GM23248 (cell line): ENCODE measurements around the gene HRK. TPM values are rescaled to one million over a fixed set of nuclear protein-coding genes. Genes with fewer than 3 reads are reported as not detected.
"Not testable (repeated sequence)": the region's sequence is repeated elsewhere in the genome, so short reads cannot be mapped to it uniquely, and the experiment has no call there.

Experiments used
- DNase-seq: peaks from one replicate; pipeline ENCODE4 v3.0.0-alpha.2; 2015
- H2AFZ ChIP-seq: fragments of 200-600 bp; sonication (generic); 2 replicates; pipeline ENCODE4 v1.6.1; 2016; ENCODE audit warnings: antibody characterized with exemption
- H3F3A ChIP-seq: fragments of 200-600 bp; sonication (generic); 2 replicates; pipeline ENCODE4 v1.6.1; 2016; ENCODE audit warnings: mild to moderate bottlenecking, antibody characterized with exemption, mixed run types; ENCODE audit not compliant: insufficient read depth
- H3K27ac ChIP-seq: fragments of 200-600 bp; sonication (generic); 2 replicates; pipeline ENCODE4 v1.5.1; 2016; ENCODE audit warnings: mild to moderate bottlenecking
- H3K27me3 ChIP-seq: fragments of 200-600 bp; sonication (generic); replicated peaks from 2 replicates; pipeline ENCODE4 v1.6.1; 2016; ENCODE audit warnings: mild to moderate bottlenecking; ENCODE audit not compliant: insufficient read depth
- H3K36me3 ChIP-seq: fragments of 200-600 bp; sonication (generic); 2 replicates; pipeline ENCODE4 v1.6.1; 2016; ENCODE audit warnings: low read depth, mild to moderate bottlenecking
- H3K4me1 ChIP-seq: fragments of 200-600 bp; sonication (generic); 2 replicates; pipeline ENCODE4 v1.6.1; 2016; ENCODE audit warnings: mild to moderate bottlenecking; ENCODE audit not compliant: insufficient read depth
- H3K4me2 ChIP-seq: fragments of 200-600 bp; sonication (generic); one replicate; pipeline ENCODE4 v1.6.1; 2016; ENCODE audit warnings: mild to moderate bottlenecking; ENCODE audit not compliant: unreplicated experiment
- H3K4me3 ChIP-seq: fragments of 200-600 bp; sonication (generic); 2 replicates; pipeline ENCODE4 v1.5.1; 2016; ENCODE audit warnings: mild to moderate bottlenecking
- H3K79me2 ChIP-seq: fragments of 200-600 bp; sonication (generic); 2 replicates; pipeline ENCODE4 v1.6.1; 2016; ENCODE audit warnings: mild to moderate bottlenecking; ENCODE audit not compliant: insufficient read depth
- H3K9ac ChIP-seq: fragments of 200-600 bp; sonication (generic); 2 replicates; pipeline ENCODE4 v1.6.1; 2016; ENCODE audit warnings: mild to moderate bottlenecking
- H3K9me2 ChIP-seq: fragments of 200-600 bp; sonication (generic); 2 replicates; pipeline ENCODE4 v1.6.1; 2016; ENCODE audit warnings: mixed run types, mild to moderate bottlenecking, moderate library complexity; ENCODE audit not compliant: insufficient read depth
- H3K9me3 ChIP-seq: fragments of 200-600 bp; sonication (generic); one replicate; pipeline ENCODE4 v1.6.1; 2017; ENCODE audit warnings: low read depth
- H4K20me1 ChIP-seq: fragments of 200-600 bp; sonication (generic); 2 replicates; pipeline ENCODE4 v1.6.0; 2016; ENCODE audit not compliant: insufficient read depth
- EZH2 ChIP-seq: fragments of 200-600 bp; sonication (generic); IDR thresholded peaks from 2 replicates; pipeline ENCODE4 v1.6.1; 2018; ENCODE audit warnings: antibody characterized with exemption, mild to moderate bottlenecking; ENCODE audit not compliant: insufficient read depth, poor library complexity, severe bottlenecking
- EZH2phosphoT487 ChIP-seq: fragments of 200-600 bp; sonication (generic); IDR thresholded peaks from 2 replicates; pipeline ENCODE4 v1.6.1; 2018; ENCODE audit warnings: antibody characterized with exemption, moderate library complexity, mild to moderate bottlenecking, low read depth; ENCODE audit not compliant: insufficient read depth
- WGBS, 2 experiments: methylation state at CpG; one replicate each; pipeline ENCODE4 v1.1.6; 2015 to 2017; ENCODE audit warnings: low lambda C conversion rate in 2 of 2, low coverage in 1 of 2; ENCODE audit errors: missing lambda C conversion rate in 2 of 2; 5-methylcytosine and 5-hydroxymethylcytosine counted together
- in situ Hi-C: fragments of 300-500 bp; cut with MboI; formaldehyde crosslinking; loops from 2 replicates; pipeline ENCODE4 v1.15.0; 2020
- polyA plus RNA-seq: library from polyadenylated mRNA; unstranded; fragments of >200 nt; fragmentation: Nextera tagmentation; extraction: Ambion mirVana; gene quantifications from 2 replicates; pipeline ENCODE4 v1.2.1, GENCODE V29; 2016
- total RNA-seq: library from RNA; depleted of rRNA; stranded (reverse); fragments of >200 nt; shearing (Covaris generic); gene quantifications from 2 replicates; pipeline ENCODE4 v1.2.3, GENCODE V29; 2014

HRK gene
- total and polyA plus RNA-seq, 2 experiments from 2014 or later: not detected

GRCh38 chr12:116818948-116819832, 62.1 kb downstream of the HRK start:
- H3K4me2 ChIP-seq: peak overlapping the region; percentile 93
- peaks cover 6% of the 10 kb centered on the region; the same call in 1 of the 2 replicates for H3K4me1 ChIP-seq
- H3K27ac ChIP-seq: peak overlapping the region; percentile 83
- H3K79me2 ChIP-seq: no peaks in the 10 kb centered on the region
- peaks cover 20% of the 10 kb centered on the region for H3F3A ChIP-seq
- H2AFZ ChIP-seq: peak overlapping the region; percentile 100
- H3K9me3 ChIP-seq: no peaks in the 10 kb centered on the region
- H4K20me1 ChIP-seq: no peaks in the 10 kb centered on the region
- H3K4me3 ChIP-seq: peak overlapping the region; percentile 99
- no peaks in the 10 kb centered on the region for H3K36me3 ChIP-seq
- peak; percentile 97 for DNase-seq
- TF ChIP-seq EZH2phosphoT487 (no peak), EZH2 (no peak)
- no peaks in the 10 kb centered on the region for H3K27me3 ChIP-seq
- peak overlapping the region; percentile 98 for H3K9ac ChIP-seq
- in situ Hi-C loops: no loop called here
- no peaks in the 10 kb centered on the region for H3K9me2 ChIP-seq
- WGBS, 2 experiments: 1 to 2% methylated on average over 49 to 51 of the region's 70 CpGs

DNA sequence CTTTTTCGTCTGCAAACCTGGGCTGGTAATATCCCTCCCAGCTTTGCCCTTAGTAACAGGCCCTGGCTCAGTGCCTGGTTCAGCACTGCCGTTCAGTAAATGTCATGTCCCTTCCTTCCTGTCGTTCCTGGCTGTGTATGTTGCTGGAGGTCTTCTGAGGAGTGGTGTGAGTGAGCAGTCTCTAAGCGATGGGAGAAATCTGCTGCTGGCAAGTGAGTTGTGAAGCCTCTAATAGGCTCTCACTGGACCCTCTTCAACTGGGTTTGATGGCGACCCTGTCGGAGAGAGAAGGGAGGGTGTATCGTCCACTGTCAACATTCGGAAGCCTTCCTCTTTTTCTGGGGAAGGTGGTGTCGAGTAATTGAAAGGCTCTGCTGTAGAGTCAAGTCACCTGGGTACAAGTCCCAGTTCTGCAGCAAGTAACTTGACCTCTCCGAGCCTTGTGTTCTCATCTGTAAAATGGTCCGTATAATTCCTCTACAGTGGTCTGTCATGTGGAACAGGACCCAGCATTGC, 62.8 kb downstream of the HRK start:
- peak overlapping the region; percentile 98 for H3K9ac ChIP-seq
- WGBS, 2 experiments: 19 to 30% methylated on average over 11 of the region's 11 CpGs
- H3K36me3 ChIP-seq: no peaks in the 10 kb centered on the region
- TF ChIP-seq EZH2 (no peak), EZH2phosphoT487 (no peak)
- peaks cover 20% of the 10 kb centered on the region for H3F3A ChIP-seq
- H4K20me1 ChIP-seq: no peaks in the 10 kb centered on the region
- peaks cover 6% of the 10 kb centered on the region; the same call in 1 of the 2 replicates for H3K4me1 ChIP-seq
- peak; percentile 54 for DNase-seq
- H3K9me3 ChIP-seq: no peaks in the 10 kb centered on the region
- H3K9me2 ChIP-seq: no peaks in the 10 kb centered on the region
- no peaks in the 10 kb centered on the region for H3K27me3 ChIP-seq
- H3K27ac ChIP-seq: peak overlapping the region; percentile 83; the same call in 1 of the 2 replicates
- H3K79me2 ChIP-seq: no peaks in the 10 kb centered on the region
- H2AFZ ChIP-seq: peak overlapping the region; percentile 100
- H3K4me2 ChIP-seq: peak overlapping the region; percentile 93
- peak overlapping the region; percentile 99 for H3K4me3 ChIP-seq
- in situ Hi-C loops: no loop called here

- WGBS, 2 experiments: 63 to 69% methylated on average over 10 of the region's 10 CpGs
Measured at GRCh38 chr12:116814766-116815165, 66.5 kb downstream of the HRK start.

GRCh38 chr12:116813271-116814041, 67.8 kb downstream of the HRK start:
- Histone ChIP-seq H4K20me1 (no peaks in the 10 kb centered on the region), H3K9ac (no peak overlapping the region), H3K79me2 (no peaks in the 10 kb centered on the region), H3F3A (0 out of 2 replicates have a peak, but pooled peaks cover 4% of the 10 kb centered on the region), H3K9me2 (no peaks in the 10 kb centered on the region), H2AFZ (no peak overlapping the region), H3K27ac (no peak overlapping the region), H3K4me1 (peaks cover 3% of the 10 kb centered on the region; the same call in 1 of the 2 replicates), H3K9me3 (no peaks in the 10 kb centered on the region), H3K4me2 (no peak overlapping the region), H3K27me3 (no peaks in the 10 kb centered on the region), H3K4me3 (no peak overlapping the region), H3K36me3 (no peaks in the 10 kb centered on the region)
- 74 to 77% methylated on average over 7 of the region's 7 CpGs for WGBS, 2 experiments
- no peak for TF ChIP-seq EZH2
- no peak for TF ChIP-seq EZH2phosphoT487
- in situ Hi-C loops: no loop called here
- DNase-seq: no peak

More at GRCh38 chr12:116814766-116815165, 66.5 kb downstream of the HRK start:
- H3K9me3 ChIP-seq, H3K27me3 ChIP-seq, H3K4me2 ChIP-seq, H3K9ac ChIP-seq, H2AFZ ChIP-seq, H3K9me2 ChIP-seq, H3K4me3 ChIP-seq, H3K36me3 ChIP-seq, H3K27ac ChIP-seq, H4K20me1 ChIP-seq, H3K79me2 ChIP-seq, H3K4me1 ChIP-seq, DNase-seq, in situ Hi-C loops: not testable (repeated sequence)
- H3F3A ChIP-seq: peaks cover 13% of the 10 kb centered on the region
